ENCODE measurements around the gene CFAP100. TPM values are rescaled to one million over a fixed set of nuclear protein-coding genes. Genes with fewer than 3 reads are reported as not detected.

Gene CFAP100
- 1 to 10 TPM in 2 of 4 donors, under 1 TPM in 2; 0.46 to 2.5 (median 1.3) TPM for polyA plus RNA-seq (ENCODE audit: insufficient read length in 4 of 4)

DNA sequence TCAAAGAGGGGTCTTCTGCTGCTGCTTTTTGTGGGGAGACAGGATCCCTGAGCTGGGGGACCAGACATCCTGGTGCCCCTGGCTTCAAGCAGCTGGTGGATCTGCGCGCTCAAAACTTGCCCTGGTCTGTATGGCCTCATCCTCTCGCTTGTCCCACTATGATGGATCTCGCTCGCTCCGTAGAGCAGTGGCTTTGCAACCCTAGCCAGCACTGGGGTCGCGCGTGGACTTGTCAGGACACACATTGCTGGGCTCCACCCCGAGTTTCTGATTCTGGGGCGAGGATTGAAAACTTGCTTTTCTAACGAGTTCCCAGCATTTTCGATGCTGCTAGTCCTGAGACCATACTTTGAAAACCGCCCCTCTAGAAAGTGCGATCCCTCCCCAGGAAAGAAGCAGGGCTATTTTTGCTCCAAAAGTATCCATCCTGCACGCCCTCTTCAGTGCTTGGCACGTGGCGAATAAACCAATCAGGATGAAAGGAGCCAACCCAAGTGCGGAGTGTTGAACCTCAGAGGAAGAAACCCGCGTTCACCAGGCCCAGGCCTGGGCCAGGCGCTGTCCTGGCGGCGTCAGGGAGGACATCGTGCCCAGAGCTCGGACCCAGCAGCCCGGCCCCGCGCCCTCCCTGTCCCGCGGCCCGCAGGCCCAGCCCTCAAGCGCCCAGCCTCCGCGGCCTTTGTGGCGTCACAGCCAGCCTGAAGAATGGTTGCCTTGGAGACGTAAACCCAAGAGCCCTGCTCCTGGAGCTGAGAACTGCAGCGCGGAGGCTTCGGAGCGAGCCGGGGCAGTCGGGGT, at the start of gene CFAP100:
Gene CFAP100, plus strand, starts transcription at position 731 of the 798 bp plus-strand sequence. CDS start 1,092 bp downstream, outside the sequence.
- peak in 3 of 4 donors; percentile 33 to 59 (median 42) for DNase-seq (ENCODE audit: low read depth in 4 of 4, low spot score in 3 of 4)

DNA sequence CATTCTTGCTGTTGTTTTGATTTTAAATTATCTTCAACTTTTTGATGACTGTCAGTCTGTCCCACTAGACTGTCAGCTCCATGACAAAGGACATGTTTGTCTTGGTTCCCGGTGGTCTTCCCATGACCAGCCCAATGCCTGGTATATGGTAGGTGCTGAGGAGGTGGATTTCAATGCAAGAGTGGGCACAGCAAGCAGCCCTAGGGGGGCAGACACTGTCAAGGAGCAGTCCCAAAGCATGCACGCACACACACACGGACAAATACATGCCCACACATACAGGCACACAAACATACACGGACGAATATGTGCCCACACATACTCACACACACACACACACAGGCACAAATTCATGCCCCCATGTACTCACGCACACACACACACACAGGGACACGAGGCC, 49.5 kb upstream of the CFAP100 start:
- DNase-seq (ENCODE audit: low read depth in 4 of 4, low spot score in 3 of 4): no peak

DNA sequence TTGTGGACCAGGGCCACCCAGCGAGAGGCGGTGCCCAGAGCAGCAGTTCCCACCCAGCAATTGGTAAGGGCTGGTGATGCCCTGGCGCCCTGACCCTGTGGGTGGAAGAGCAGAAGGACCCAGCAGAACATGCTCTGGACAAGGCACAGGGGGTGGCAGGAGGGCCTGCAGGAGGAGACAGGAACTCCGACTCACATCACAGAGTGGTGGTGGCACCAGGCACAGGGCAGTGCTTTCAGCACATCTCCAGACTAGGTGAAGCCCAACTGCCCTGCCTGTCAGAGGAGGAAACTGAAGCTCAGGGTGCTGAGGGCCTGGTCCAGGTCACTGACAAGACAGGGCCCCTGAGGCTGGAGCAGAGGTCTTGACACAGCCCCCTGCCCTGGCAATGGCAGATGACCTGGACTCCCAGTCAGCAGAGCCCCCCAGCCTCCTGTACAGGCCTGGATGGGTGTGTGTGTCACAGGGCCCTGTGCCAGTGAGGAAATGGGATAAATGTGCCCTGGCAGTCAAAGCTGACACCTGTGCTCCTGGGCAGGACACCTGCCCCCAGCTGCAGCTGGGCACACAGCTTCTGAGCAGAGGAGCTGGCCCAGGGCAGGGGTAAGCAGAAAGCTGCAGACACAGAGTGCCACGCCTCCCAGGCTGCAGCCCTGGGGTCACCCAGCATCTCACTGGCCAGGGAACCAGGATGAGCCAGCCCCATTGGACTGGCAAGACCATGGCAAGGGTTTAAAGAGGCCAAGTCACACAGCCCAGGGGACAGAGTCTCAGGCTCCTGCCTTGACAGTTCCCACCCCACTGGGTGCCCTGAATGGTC, 48.9 kb upstream of the CFAP100 start:
- no peak for DNase-seq (ENCODE audit: low read depth in 4 of 4, low spot score in 3 of 4)

DNA sequence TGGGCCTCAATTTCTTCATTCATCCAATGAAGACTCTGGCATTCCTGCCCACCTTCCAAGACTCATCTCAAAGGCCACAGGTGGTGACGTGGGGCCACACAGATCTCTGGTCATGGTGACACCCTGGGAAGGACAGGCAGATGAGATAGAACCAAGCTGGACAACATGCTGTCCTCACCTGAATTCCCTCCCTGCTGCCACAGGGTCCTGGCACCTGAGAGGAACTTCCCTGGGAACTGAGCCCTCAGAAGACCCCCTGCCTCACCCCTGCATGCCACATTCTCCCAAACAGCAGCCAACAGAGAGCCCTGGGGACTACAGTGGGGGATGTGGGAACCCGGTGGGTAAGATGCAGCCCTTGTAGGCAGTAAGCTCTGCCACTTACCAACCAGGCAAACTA, 48.2 kb upstream of the CFAP100 start:
- no peak for DNase-seq (ENCODE audit: low read depth in 4 of 4, low spot score in 3 of 4)

DNA sequence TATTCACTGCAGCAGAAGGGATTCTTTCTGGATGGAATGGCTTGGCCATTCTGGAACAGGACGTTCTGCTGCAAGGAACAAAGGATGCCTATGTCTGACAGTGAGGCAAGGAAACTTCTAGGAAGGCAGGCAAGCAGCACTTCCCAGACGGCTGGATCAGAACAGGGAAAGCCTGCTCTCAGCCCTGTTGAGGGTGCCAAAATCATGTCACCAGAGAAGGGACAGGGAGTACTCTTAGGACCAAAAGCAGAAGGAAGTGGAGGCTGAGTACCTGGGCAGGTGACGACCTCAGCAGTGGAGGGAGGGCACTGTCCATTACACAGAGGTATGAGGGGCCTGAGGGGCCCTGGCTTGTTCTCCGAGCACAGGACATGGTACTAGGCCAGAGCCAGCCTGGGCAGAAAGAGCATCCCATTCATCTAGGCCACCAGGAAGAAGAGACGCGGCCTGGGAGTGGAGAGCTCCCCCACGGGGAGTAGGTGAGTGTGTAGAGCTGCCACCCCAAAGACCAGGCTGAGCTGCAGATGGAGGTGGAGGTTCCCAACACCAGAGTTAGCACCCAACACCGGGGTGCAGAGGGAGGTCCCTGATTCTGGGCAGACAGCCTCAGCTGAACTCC, 47.1 kb upstream of the CFAP100 start:
- no peak for DNase-seq (ENCODE audit: low read depth in 4 of 4, low spot score in 3 of 4)

DNA sequence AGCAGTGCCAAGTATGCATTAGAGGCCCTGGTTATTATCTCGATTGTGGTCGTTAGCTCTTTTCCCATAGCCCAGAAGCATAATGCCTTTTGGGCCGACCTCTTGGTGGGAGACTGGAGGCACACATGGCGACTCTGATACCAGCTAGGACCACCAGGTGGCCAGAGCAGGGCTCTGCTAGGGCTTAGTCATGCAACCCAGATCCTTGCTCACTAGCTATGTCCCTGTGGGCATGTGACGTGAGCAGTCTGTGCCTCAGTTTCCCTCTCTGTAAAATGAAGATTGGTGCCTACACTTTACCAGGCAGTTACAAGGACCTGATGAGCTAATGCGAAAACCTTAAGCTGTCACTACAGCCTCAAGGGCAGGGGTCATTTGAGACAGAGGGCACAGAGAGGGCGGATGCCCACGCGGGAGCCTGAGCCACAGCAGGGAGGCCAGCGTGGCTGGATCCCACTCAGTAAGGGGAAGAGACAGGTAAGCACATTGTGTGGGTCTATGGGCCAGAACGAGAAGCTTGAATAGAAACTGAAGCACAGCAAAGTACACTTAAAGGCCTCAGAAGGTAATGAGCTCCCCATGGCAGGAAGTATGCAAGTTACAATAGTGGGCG, 46.3 kb upstream of the CFAP100 start:
- DNase-seq (ENCODE audit: low read depth in 4 of 4, low spot score in 3 of 4): no peak

DNA sequence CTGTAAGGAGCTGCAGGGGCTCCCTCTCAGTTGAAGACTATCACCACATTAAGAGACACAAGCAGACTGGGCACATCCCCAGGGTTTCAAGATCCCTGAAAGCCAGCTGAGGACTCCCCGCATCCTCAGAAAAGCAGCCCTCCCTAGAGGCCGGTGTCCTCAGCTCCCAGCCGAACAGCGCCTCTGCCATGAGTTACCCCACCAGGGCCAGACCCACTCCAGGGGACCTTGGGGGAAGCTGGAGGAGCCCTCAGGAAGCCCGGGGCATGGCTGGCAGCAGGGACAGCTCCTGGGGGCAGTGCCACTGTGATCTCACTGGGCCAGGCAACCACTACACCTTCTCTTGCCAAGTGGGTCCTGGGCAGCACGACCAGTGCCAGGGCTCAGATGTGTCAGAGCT, 45.6 kb upstream of the CFAP100 start:
- DNase-seq (ENCODE audit: low read depth in 4 of 4, low spot score in 3 of 4): no peak

DNA sequence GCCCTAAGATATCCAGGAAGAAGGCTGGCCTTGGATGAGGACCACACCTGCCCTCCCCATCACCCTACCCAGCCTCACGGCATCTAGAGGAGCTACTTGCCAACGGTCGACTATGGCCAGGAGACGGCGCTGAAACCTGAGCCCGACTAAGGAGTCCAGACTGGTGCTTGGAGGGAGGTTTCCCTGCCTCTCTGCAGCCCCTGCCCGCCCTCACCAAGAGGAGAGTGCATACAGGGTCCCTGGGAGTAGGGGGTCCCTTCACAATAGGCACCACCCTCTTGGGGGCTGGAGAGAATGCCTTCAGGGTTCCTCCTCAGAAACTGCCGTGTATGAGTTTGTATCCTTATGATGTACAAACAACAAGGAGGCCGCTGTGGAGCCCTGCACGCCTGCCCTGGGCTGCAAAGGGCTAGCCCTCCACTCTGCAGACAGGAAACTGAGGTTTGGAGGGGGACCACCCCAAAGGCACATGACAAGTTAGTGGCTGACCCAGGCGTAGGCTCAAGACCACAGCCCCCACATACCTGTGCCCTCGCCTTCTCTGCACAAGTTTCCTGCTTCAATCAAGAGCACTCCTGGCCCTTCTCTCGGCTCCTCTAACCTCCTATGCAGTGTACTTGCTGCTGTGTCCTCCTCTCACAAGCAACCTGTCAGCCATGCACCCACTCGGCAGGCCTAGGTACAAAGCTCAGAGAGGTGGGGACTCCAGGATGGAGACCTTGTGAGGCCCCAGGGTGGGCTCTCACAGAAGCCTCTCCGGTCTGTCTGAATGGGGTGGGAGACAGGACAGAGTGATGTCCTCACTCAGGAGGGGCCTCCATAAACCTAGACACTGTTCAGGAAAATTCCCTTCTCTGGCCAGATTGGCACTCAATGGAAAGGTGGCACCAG, 44.9 kb upstream of the CFAP100 start:
- no peak for DNase-seq (ENCODE audit: low read depth in 4 of 4, low spot score in 3 of 4)

DNA sequence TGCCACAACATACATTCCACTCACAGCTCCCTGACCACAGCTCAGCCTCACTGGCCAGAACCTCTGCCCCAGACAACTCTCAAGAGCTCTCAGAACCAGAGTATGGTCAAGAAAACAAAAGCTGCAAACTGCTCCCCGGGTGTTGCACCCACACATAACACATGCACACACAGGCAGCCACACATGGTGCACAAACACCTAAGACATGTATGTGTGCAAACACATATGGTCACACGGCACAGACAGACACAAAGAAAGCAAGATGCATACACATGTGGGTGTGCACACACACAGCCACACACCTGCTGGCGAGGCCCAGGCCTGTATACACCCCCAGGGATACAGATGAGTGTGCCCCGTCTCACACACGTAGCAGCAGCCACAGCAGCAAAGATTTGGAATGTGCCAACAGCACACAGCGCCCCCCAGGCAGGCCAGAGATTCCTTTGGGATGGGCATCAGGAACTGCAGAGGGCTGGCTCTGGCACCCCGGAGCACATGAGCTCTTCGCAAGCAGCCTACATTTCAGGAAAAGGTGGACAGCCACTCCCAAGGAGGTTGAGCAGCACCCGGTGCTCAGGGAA, 44.1 kb upstream of the CFAP100 start:
- DNase-seq (ENCODE audit: low read depth in 4 of 4, low spot score in 3 of 4): no peak

DNA sequence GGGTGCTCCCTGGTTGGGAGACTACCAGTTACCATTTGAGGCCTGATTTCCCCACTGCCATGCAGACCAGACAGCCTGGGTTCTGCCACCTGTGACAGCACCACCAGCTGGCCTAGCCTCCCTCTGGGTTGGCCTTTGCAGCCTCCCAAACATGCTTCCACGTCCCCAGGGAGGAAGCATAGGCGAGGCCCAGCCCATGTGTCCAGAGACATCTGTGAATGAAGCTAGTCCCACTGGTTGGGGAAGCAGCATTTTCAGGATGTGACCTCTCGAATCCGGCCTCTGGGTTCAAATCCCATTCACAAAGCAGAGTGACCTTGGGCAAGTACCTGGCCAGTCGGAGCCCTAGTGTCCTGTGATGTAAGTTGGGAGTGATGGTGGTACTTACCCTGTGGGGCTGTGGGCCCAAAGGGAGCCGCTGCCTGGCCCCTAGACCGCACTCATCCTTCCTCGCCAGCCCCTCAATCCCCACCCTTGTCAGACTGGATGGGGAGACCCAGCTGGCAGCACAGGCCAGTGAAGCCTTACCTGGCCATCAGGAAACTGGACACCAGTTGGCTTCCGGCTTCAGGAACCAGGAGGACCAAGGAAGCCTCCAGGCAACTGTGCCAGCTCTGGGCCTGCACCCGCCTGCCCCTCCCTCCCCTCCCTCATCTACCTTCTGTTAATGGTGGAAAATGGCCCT, 43.5 kb upstream of the CFAP100 start:
- DNase-seq (ENCODE audit: low read depth in 4 of 4, low spot score in 3 of 4): no peak

DNA sequence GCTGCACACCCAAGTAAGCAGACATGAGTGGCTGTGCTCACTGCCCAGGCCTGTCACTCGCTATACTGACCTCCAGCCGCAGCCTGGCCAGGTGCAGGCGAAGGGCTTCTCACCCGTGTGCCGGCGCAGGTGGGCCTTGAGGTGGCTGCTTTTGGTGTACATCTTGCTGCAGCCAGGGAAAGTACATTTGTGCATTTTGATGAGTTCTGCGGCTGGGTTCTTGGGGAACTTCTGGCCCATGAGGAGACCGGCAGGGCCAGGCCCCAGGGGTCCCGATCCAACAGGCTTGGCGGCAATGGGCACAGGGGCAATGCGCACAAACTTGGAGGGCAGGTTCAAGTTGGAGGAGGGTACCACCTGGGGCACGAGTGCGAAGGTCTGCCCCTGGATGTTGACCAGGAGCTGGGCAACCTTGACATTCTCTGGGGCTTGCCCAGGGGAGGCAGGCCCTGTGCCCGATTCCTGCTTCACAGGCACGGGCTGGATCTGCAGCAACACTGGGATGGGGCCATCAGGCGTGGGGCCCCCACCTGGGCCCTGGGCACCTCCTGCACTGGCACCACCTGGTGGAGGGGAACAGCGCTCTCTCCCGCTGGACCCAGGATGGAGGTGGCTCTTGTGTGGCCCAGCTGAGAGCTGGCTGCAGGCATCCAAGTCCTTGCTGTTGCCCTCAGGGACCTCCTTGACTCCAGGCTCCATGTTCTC, 42.8 kb upstream of the CFAP100 start:
- DNase-seq (ENCODE audit: low read depth in 4 of 4, low spot score in 3 of 4): no peak

DNA sequence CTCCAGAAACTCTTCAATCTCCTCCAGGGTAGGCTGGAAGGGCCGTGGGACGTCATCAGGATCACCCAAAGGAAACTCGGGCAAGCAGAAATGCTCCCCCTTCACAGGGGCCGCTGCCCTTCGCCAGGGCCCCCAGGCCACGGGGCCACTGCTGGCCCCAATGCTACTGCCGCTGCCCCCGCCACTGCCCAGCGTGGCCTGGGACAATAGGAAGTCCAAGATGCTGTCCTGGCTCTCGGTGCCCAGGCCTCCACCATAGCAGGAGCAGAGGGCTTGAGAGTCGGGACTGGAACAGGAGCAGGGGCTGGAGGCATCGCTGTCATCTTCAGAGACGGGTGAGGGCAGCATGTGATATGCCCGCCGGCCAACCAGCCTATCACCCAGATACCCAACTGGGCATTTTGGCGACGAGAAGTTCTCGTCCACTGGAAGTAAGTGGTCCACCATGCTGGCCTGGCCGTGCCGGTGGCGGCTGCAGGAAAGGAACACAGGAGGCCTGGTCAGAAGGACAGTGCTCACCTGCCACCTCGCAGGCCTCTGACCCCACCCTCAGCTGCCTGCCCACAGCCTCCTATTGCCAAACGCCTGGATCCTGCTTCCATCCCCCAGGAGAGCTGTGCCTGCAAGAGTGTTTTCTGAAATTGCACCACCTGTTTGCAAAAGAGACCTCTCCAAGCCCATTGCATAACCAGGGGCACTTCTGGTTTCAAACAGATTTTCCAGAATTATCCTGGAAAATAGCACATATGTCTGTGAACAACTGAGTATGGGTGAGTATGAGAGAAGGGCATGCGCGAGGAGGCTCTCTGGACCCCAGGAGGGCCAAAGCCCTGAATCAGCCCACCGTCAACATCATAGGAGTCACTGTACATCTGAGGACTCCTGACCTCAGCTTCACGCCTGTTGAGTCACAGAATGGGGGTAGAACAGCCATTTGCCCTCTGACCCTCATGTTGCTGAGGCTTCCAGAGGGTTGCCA, 41.9 kb upstream of the CFAP100 start:
- no peak for DNase-seq (ENCODE audit: low read depth in 4 of 4, low spot score in 3 of 4)

DNA sequence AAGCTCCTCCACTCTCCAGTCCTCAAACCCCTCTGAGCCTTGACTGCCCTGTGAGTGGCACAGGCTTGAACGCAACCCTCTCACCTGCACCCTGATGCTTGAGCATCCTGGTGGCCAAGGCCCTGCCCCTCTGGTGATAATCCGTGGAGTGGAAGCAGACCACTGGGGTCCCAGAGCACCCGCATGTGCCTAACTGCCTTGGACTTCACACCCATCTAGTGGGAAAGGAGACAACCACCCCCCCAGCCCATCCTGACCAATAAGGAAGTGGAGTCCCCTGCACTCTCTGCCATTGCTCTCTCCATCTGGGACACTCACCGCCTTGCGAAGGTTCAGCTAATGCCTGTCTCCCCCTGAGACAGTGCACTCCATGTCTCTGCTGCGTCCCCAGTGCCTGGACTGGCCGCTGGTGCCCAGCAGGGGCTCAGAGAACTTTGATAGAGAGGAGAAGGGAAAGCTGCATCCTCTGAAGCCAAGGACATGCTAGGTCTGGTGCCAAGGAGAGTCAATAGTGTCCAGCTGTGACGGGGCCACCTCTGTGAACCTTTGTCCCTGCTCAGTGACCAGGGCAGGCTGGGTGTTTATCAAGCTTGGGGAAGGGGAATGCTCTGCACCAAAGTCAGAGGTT, 40.9 kb upstream of the CFAP100 start:
- DNase-seq (ENCODE audit: low read depth in 4 of 4, low spot score in 3 of 4): no peak

DNA sequence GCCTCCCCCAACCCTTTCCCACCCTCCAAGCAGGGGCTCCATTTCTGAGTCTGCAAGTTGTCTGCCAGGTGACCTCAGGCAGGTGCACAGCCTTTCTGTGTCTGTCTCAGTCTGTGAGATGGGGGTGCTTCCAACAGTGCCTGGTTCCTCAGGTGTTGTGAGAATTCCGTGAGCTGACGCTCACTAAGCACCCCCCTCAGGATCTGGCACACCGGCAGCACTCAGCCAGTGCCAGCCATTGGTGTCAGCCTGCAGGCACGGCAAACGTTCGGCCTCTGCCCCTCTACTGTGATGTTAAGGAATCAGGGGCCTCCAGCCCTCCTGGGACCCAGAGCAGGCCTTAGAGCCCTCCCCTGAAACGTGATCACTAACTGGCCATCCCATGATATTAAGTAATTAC, 39.9 kb upstream of the CFAP100 start:
- DNase-seq (ENCODE audit: low read depth in 4 of 4, low spot score in 3 of 4): no peak

DNA sequence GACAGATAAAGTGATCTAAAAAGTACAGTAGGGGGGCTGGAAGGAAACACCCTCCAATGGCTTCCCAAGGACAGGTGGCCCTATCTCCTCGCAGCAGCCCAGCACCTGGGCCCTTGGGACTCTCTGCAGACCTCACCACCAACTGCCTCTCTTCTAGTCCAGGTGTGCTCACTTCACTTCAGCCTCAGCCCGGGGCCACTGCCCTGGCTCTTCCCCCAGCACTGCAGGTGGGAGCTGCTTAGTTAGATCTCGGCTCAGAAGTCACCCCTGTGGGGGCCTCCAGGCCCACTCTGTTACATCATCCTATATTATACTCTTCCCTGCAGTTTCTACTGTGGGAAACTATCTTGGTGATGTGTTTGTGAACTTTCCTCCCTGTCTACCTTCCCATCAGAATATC, 39.5 kb upstream of the CFAP100 start:
- DNase-seq (ENCODE audit: low read depth in 4 of 4, low spot score in 3 of 4): no peak

DNA sequence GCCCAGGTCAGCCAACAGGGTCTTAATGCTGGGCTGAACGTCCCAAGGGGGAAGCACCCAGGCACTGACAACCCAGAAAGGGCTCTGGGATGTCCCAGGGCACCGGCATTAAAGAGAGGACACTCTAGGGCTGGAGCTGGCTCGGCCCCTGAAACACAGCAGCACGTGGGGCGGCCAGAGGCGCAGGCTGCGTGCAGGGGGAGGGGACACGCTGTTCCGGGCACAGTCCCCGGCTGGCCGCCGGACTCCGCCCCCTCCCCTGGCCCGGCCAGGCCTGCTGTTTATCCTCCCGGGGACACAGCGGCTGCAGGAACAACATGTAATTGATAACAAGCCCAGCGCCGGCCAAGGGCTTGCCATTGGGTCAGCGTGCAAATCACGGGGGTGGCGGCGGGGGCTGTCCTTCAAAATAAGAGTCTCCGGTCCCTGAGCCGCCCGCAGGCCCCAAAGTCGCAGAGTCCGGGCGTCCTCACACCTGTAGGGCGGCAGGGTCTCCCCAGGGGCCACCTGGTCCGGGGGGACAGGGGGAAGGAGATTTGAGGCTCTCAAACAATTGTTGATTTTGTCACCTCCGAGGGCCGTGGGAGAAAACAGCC, 38.8 kb upstream of the CFAP100 start:
- DNase-seq (ENCODE audit: low read depth in 4 of 4, low spot score in 3 of 4): peak; percentile 47 to 60 (median 54)

Measured in left renal pelvis (tissue), 4 donors.